Activated CD4-positive, alpha-beta T cell treated with anti-CD3 and anti-CD28 coated beads, Interleukin-2, amount 50 U/mL, for 24 hours (primary cell): ENCODE data around the gene SLC8A1.

Source experiments
- DNase-seq, 2 donors: peaks; one replicate each; pipeline ENCODE4 v3.0.0-alpha.2; 2020; ENCODE audit warnings: low read depth in 1 of 2, low spot score in 1 of 2

Gene SLC8A1

DNA sequence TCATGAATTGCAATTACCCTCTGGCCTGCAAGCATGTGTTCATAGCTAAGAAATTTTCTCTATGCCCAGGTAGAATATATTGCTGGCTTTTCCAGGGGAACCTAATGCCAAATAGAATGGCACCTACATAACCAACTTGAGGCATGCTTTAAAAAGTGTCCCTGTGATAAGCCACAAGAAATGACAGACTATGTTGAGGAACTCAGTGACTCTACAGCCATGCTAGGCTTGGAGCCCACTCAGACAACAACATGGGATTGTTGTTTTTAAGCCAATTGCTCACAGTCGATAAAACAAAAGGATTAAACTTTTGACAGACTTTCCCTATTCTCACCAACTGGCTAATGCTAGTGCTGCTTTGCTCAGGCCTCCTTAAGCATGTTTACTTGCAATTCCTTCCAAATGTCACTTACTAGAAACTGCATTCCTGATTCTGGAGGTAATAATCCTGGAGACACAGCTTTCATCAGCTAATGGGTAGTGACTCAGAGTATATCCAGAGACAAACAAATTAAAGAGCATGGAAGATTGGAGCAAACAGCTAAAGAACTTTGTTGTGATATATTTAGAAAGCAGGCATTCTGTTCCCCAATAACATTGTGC lies 249.0 kb downstream of the SLC8A1 start:
- no peak for DNase-seq

DNA sequence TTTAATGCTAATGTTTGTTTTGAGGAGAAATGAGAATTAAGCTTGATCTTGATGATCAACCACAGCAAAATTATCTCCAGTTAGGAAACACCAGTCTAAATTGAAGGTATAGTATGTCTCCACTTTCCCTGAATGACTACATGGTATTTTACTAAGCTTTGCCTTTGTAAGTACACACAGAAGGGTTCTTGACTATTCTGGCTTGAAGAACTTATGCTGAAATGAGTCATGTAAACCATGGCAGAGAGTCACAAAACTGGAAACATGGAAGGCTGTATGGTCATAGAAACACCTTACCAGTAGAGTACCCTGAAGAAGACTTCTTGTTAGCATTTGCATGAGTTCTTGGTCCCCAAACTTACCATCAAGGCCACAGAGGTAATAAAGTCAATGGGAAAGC lies 250.5 kb downstream of the SLC8A1 start:
- DNase-seq: no peak

DNA sequence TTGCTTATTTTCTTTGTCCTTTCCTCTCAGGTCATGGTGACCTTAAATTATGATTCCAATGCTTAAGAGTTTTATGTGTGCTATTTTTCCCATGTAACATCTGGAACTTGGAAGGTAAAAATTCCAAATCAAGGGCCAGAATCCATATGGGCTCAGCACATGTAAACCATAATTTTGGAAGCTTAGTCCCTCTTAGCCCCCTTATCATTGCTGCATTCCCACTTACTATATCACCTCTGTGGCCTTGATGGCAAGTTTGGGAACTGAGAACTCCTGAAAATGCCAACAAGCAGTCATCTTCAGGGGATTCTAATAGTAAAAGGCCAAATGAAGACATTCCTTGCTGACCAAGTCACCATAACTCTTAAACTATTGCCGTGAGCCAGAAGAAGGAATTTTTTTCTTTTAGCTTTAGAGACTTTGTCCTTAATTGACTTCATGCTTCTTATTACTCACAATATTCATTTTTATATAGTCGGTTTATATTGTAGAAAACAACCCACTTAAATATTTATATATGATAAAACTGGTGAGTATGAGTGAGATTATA lies 251.4 kb downstream of the SLC8A1 start:
- DNase-seq: no peak

DNA sequence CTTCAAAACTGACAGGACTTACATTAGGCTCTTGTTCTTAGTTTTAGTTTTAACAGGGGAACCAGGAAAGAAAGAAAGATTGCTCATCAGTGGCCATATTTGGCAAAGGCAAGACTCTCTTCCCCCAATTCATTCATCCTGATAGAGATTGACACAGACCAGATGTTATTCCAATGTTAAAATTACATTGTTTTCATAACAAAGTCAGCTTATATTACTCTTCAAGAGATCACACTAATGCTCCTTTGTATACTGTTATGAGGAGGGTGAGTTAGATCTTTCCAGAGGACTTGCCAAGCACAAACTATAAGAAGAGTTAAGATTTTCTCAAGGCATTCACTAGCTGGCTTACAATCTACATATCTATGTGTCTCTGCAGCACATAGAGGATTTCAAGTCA lies 252.1 kb downstream of the SLC8A1 start:
- DNase-seq: no peak

DNA sequence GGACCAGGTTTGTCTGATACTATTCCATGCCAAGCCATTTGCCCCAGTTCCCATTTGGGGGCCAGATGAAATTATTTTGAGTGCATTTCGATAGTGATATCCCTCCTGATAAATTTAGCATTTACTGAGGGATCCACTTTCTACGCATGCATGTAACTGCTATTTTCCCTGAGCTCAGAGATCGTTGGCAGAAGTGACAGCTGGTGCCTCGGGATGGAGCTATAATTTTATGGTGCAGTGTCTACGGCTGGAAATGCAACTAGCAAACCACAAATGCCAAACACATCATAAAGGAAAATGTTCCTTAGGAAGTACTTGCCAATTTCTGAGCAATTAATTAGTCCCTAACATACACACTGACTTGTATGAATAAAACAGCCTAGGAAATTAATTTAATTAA lies 254.8 kb downstream of the SLC8A1 start:
- DNase-seq: no peak

DNA sequence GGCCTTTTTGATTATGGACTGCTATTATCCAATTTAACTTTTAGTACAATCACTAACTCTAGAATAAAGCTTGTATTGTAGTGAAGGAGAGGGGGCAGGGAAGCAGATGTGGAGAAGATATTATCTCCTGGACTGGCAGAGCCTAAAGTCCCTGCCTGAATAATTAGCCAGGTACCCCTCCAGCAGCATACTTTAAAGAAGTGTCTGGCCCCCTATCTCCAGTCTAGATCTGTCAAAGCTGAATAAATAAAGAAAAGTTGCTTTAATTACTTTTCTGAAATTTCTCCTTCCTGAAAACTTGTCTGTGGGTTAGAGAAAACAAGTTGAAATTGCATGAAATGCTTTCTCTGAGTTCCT lies 258.2 kb downstream of the SLC8A1 start:
- no peak for DNase-seq

DNA sequence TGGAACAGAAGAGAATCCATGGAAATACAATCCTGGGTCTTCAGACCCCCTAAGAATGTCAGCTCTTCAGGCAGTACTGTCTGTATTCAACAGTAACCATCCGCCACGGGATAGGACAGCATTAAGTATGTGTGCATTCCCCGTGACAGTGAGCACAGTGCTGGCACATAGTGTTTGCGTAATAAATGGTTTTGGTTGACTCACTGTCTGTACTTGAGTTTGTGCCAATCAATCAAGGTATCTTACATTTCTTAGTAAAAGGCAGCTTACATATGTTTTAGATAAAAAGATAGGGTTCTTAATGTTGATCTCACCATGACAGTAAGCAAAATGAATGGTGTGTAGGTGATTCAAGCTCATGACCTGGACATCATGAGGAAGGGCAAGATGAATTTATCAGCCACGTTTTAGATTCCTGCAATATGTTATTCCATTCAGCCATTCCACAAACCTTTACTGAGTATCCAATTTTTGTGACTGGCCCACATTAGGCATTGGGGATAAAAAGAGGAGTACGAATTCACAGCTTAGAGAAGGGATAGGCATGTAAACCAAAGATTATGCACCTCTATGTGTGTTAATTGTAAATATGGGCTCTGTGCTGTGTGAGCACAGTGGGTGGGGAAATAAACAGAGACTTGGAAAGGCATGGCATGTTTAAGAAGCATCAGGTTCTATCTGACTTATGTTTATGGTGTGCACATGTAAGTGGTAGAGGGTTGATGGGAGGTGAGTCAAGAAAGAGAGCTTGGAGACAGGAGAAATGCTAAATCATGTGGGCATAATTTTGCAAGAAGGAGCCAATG lies 258.8 kb downstream of the SLC8A1 start:
- no peak for DNase-seq

DNA sequence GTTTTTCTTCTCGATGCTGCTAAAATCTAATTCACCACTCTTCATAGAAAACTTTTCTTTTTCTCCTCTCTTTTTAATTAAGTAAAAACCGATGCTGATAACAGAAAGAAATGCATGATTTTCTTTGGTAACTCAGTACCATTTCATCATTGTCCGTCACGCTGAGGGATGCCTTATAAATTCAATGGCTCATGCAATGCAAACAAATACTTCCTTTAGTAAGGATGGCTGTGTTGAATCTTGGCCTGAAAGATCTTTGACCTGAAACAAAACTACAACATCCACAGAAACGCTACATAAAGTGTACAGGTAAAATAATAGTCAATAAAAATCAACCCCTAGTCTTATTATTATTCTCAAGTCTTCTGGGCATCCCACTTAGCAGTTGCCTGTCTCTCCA lies 261.4 kb downstream of the SLC8A1 start:
- no peak for DNase-seq

DNA sequence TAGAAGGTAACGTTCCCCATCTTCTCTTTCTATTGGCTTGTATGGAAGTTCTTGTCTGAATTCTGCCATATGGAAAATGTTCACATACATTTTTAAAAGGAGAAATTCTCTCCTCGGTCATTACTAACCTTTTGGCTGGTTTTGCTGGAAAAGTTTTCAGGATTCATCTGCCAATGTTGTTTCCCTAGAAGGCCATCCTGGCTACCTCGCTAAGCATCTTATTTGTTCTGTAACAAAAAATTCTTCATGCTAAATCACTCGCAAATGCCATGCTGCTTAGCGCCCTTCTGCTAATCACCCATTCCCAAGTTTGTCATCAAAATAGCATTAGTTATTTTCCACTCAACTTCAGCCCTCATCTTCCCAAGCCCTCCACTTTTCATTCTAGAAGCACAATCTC lies 262.0 kb downstream of the SLC8A1 start:
- no peak for DNase-seq

DNA sequence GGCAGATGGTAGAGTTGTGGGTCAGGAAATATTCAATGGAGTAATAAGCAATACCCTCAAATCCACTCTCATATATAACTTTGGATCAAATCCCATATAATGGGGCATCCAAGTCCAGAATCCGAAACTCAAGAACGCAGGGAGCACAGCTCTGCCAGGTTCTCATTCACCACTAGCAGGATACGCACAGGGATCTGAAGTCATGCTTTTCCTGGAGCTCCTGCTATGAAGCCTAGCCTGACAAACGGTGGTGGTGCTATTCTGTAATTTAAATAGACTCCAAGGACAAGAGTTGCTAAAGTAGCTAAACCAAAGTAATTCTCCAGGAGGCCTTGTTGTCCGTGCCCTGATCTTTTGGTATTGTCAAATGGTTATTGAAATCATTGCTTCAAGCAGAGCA lies 264.8 kb downstream of the SLC8A1 start:
- DNase-seq: no peak

DNA sequence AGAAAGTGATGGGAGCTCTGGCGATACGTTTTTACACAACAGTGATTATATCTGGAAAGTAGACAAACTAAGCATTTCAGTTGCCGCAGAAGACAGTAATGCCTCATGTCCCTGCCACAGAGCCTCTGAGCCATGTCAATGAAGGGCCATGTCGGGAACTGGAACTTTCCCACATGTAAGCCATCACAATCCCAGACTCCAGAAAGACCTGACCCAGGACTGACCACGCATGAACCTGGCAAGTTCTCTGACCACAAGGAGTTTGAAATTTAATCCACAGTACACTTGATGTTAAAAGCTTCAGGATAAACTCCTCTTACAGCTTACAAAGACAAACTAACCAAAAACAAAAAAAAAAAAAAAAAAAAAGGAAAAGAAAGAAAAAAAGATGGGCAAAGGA lies 267.3 kb downstream of the SLC8A1 start:
- DNase-seq: no peak

DNA sequence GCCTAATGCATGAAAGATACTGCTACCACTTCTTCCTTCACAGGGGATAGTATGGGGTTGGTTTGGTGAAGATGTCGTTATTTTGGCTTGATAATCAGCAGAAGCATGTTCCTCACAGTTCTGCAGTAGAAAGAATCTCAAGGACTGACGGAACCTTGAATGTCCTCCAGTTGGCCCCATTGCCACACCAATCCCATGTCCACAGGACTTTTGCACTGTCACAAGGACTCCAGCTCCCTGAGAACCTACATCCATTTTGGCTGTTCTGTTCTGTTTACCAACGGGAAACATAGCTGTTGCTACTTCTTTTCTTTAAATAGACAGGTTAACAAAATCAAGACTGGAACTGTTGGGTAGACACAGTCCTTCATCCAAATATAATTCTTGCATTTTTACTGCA lies 270.0 kb downstream of the SLC8A1 start:
- DNase-seq: no peak

DNA sequence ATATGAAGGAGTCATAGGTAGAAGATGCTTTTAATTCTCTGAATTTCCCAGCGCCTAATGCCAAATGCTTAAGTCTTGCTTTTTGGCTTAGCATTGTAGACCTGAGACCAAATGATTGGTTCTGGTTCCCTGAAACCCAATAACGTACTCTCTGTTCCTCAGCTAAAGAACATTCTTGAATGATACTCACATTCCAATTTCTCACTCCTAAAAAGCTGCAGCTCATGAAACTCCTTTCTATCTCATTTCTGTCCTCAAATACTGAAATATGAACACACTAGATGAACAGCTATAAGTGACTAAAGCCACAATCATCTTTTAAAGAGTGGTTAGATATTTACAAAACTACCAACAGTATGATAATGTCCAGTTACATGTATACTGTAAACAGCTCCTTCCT lies 272.1 kb downstream of the SLC8A1 start:
- DNase-seq: no peak

DNA sequence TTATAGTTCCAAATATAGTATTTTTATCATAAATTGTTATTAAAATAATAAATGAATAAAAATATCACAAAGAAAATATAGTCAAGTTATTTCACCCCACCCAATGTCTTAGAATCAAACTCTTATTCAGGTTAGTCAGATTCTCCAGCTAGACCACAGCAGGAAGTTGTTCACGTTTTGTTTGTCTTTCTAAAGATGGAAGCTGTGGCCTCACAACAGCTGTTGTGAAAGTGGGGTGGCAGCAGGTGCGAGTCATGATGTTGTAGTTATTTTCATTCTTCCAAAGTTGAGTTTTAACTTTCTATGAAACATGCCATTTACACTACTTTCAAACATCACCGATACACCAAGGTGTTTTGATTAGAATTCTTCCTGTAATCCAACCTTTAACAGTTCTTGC lies 272.9 kb downstream of the SLC8A1 start:
- no peak for DNase-seq

DNA sequence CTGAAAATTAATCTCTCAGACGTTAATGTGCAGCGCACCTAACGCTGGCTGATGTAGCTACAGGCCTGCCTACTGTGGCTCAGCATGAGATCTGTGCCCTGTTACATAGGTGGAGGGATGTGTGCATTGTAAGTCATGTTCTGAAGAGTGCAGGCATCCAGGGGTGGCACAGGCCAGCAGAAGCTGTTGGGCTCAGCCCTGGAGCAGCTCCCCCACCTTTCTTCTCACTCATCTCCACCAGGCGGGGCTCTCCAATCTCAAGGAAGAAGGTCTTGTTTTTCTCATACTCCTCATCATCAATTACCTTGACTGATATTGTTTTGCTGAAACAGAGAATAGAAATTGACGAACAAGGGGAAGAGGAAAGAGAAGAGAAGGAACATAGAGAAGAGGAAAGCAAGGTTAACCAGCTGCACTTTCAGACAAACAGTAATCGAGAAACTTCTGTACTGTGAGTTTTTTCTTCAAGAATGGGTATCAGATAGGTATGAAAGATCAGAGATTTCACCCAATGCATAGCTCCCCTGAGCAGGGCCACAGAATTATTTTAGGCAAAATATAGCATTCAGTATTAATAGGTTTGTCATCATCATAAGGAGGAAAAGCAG lies 273.6 kb downstream of the SLC8A1 start:
- DNase-seq: no peak

DNA sequence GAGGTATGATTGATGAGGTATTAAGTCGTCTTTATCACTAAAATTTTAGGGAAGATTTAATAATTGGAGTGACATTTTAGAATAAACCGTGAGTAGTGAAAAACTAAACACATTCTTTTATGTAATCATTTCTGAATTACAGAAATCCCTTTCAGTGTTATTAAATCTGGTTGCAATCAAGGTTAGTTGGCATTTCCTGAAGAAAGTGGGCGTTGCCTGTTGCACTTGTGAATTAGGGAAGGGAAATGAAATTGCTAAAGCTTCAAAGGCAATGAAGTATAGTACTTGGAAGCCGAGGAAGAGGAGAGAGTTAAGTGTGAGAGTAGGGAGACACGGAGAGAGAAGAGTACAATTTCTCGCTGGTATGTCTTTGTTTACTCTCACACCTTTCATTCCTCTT lies 274.5 kb downstream of the SLC8A1 start:
- DNase-seq: no peak

DNA sequence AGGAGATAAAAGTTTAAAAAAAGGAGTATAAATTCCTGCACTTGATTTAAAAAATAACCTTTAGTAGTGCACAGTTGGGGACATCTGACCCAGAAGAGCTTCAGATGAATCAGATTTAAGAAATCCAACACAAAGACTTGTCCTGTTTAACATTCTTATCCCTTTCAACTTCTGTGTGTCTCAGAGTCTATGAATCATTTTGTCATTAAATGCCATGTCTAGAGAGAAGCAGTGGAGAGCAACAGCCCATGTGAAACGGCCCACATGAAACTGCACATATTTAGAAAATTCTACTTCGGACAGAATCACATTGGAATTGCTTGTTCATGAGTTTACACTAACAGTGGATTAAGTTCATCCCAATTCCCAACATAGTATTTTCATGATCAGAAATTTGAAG lies 278.6 kb downstream of the SLC8A1 start:
- DNase-seq: no peak

DNA sequence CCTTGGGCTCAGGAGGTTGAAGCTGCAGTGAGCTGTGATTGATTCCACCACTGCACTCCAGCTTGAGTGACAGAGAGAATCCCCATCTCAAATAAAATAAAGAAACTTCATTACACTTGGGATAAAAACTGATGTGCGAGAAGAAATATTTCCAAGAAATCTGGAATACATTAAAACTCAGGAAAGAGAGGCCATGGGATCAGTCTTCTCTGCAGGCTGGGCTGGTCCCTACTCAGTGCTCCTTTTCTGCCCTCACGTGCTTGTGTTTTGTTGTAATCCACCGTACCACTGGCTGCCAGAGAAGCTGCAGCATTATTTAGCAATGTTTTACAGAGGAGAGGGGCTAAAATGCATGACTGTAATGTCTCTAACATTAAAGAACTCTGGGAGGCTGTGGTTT lies 282.0 kb downstream of the SLC8A1 start:
- no peak for DNase-seq

DNA sequence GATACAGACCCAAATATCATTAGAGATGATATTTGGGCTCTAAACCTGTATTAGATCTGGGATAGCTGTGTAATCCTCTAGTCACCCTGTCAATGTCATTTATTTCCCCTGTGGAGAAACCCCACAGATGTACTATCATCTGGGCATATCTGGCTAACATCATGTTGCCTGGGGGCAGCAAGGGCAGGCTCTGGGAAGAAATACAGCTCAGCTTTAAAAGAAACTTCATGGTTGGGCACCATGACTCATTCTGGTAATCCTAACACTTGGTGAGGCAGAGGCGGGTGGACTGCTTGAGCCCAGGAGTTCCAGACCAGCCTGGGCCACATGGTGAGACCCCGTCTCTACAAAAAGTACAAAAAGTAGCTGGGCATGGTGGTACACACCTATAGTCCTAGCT lies 282.5 kb downstream of the SLC8A1 start:
- no peak for DNase-seq

DNA sequence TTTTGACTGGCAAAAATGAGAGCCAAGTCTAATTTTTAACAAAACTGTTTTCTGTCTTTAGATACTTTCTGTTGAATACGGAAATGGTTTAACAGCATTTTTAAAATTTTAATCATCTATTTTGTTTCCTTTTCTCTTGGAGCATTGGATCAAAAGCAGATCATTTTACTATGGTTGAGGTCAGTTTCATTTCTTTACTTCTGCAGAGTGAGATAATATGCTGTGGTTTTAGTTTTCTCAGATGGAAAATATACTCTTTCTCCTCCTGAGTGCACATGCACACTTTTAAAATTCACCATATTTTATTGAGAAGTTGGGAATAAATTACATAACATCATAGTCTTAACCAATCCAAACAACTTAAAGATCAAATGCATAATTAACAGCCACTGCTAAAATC lies 283.3 kb downstream of the SLC8A1 start:
- DNase-seq: no peak

DNA sequence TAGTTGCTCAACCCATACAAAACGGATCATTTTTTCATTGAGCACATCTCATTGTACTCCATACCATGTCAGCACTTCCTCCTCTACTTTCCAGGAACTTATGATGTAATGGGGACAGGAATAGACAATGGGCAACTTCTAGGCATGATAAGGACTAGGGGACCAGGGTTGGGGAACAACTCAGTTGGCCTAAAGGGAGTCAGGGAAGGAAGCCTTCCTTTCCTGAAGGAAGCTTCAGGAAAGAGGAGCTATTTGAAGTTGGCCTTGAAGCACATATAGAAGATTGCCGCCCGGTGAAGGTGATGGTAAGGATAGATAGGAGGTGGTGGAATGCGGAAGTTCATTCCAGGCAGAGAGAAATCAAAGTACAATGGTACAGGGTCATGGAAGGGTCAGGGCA lies 283.9 kb downstream of the SLC8A1 start:
- no peak for DNase-seq

DNA sequence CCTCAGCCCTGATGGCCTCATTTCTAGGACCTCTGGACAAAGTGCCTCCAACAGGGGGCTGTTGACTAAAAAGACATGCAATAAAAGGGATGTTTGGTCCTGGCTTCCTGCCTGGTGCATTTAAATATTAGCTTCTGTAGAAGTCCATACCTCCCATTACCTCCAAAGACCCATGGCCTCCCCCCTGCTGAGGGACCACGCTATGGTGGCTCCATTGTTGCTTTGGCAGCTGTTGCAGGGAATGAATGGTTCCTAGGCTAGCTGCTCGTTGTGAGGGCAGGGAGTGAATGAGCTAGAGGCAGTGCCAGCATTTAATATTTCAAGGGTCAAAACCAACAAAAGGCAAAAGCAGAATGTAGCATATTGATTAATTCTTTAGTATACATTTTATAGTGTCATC lies 285.9 kb downstream of the SLC8A1 start:
- no peak for DNase-seq

DNA sequence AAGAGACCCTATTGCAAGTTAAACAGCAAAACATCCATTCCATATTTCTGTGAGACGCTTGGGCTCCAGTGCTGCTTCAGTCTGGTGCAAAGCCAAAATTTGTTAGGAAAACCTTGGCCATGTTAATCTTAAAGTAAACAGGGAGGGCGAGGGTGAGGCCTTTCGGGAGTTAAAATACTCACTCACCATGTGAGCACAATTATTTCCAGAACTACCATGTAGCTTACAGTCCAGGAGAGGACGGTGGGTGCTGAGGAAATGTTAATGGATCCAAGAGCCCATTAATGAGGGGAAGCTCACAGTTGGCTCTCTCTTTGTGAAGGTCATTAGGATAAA lies 286.4 kb downstream of the SLC8A1 start:
- DNase-seq: no peak
